CD4-positive, alpha-beta T cell (primary cell): ENCODE results near the gene PHACTR3. TPM values are rescaled to one million over a fixed set of nuclear protein-coding genes. Genes with fewer than 3 reads are reported as not detected.

Experiments used
- ATAC-seq: fragments of 200-7000 bp; cut with Tn5 transposase; one replicate; pipeline ENCODE4 v1.10.0; 2022; ENCODE audit warnings: mild to moderate bottlenecking; ENCODE audit not compliant: poor library complexity
- CTCF ChIA-PET: fragments of 350-600 bp; sonication (Branson Sonifier 250); formaldehyde crosslinking; loops from one replicate; lab custom pipeline; 2021; ENCODE audit warnings: antibody characterized with exemption, inconsistent platforms; lab: Charles Lee
- POLR2A ChIA-PET: fragments of 350-600 bp; sonication (Branson Sonifier 250); formaldehyde crosslinking; loops from one replicate; lab custom pipeline; 2021; ENCODE audit warnings: antibody characterized with exemption, inconsistent platforms; lab: Charles Lee
- DNase-seq, 14 experiments: peaks; one replicate each; pipeline ENCODE4 v3.0.0-alpha.2; 2013 to 2020; ENCODE audit warnings: mixed read lengths in 2 of 14
- H3K27ac ChIP-seq, 2 donors: one replicate each; pipeline versions ENCODE4 v1.5.1 to v1.7.0; 2013; ENCODE audit warnings: low read length in 2 of 2, low read depth in 1 of 2, mild to moderate bottlenecking in 1 of 2
- H3K27me3 ChIP-seq, 2 experiments: 1 replicate in 1 of 2; 2 replicates in 1 of 2; pipeline versions ENCODE4 v1.6.1 to v1.7.0; 2013; ENCODE audit warnings: low read length in 2 of 2, control low read depth in 1 of 2, mild to moderate bottlenecking in 1 of 2, moderate library complexity in 1 of 2; ENCODE audit not compliant: insufficient read depth in 2 of 2, control insufficient read depth in 1 of 2
- H3K36me3 ChIP-seq: one replicate; pipeline ENCODE4 v1.6.1; 2013; ENCODE audit warnings: low read length, control low read depth; ENCODE audit not compliant: insufficient read depth
- H3K4me1 ChIP-seq: one replicate; pipeline ENCODE4 v1.6.1; 2013; ENCODE audit warnings: low read length, control low read depth; ENCODE audit not compliant: insufficient read depth
- H3K4me3 ChIP-seq: one replicate; pipeline ENCODE4 v1.5.1; 2013; ENCODE audit warnings: mild to moderate bottlenecking, low read length, moderate library complexity
- H3K9me3 ChIP-seq, 2 experiments: 1 replicate in 1 of 2; 2 replicates in 1 of 2; pipeline versions ENCODE4 v1.6.1 to v1.7.0; 2013; ENCODE audit warnings: low read length in 2 of 2, mild to moderate bottlenecking in 2 of 2, control low read depth in 1 of 2, moderate library complexity in 1 of 2; ENCODE audit not compliant: control insufficient read depth in 1 of 2, insufficient read depth in 1 of 2
- H3K27ac Mint-ChIP-seq: one replicate; pipeline ENCODE4 v1.8.0; 2020; ENCODE audit warnings: mixed read lengths
- H3K27me3 Mint-ChIP-seq: one replicate; pipeline ENCODE4 v1.8.0; 2021; ENCODE audit warnings: mixed read lengths
- H3K36me3 Mint-ChIP-seq: one replicate; pipeline ENCODE4 v1.8.0; 2021; ENCODE audit warnings: low read depth, mixed read lengths
- H3K4me1 Mint-ChIP-seq: one replicate; pipeline ENCODE4 v1.8.0; 2021; ENCODE audit warnings: low read depth, mixed read lengths
- H3K4me3 Mint-ChIP-seq: one replicate; pipeline ENCODE4 v1.8.0; 2020; ENCODE audit warnings: mild to moderate bottlenecking, mixed read lengths
- H3K9me3 Mint-ChIP-seq: one replicate; pipeline ENCODE4 v1.8.0; 2020; ENCODE audit warnings: mixed read lengths
- CTCF ChIP-seq: fragments of 200-600 bp; IDR thresholded peaks from one replicate; pipeline ENCODE4 v1.8.0; 2022; ENCODE audit warnings: antibody characterized with exemption, mild to moderate bottlenecking
- intact Hi-C, 2 experiments: fragments of 100-400 bp; cut with DNase I in 1 of 2; cut with micrococcal nuclease in 1 of 2; formaldehyde crosslinking; loops; one replicate each; pipeline versions ENCODE4 v1.15.1 to v1.9.0; 2023 to 2025; cut with DNase I, micrococcal nuclease
- total RNA-seq, 174 experiments: library from RNA in 2 of 174; stranded (reverse) in 2 of 174; gene quantifications; one replicate each; pipeline ENCODE4 v1.2.3 and lab custom pipeline; 2021 to 2026

PHACTR3 gene
- total RNA-seq, 2 experiments from 2014 or later = not detected

- Histone ChIP-seq H3K36me3 (no peaks in the 10 kb centered on the region), H3K27ac (no peak overlapping the region), H3K4me3 (no peak overlapping the region), H3K27me3 (no peaks in the 10 kb centered on the region), H3K9me3 (peaks cover 0 to 11% of the 10 kb centered on the region in 2 experiments), H3K4me1 (no peaks in the 10 kb centered on the region)
- no peaks in the 10 kb centered on the region for H3K9me3 Mint-ChIP-seq
- no peak overlapping the region for H3K4me3 Mint-ChIP-seq
- H3K36me3 Mint-ChIP-seq = no peaks in the 10 kb centered on the region
- H3K27me3 Mint-ChIP-seq = peaks cover 14% of the 10 kb centered on the region
- DNase-seq (no peak), ATAC-seq (no peak)
- ChIA-PET CTCF (no interaction called here), POLR2A (no interaction called here)
- no peak overlapping the region for H3K27ac Mint-ChIP-seq
- H3K4me1 Mint-ChIP-seq = no peaks in the 10 kb centered on the region
- TF ChIP-seq CTCF = no peak
- intact Hi-C loops = no loop called here
Measured at GRCh38 chr20:59706400-59706693, 102.0 kb downstream of the PHACTR3 start.

GRCh38 chr20:59708326-59708725 is 104.0 kb downstream of the PHACTR3 start:
- DNase-seq (no peak), ATAC-seq (no peak)
- peaks cover 5 to 11% of the 10 kb centered on the region in 2 experiments for H3K9me3 ChIP-seq
- ChIA-PET CTCF (no interaction called here), POLR2A (no interaction called here)
- no peaks in the 10 kb centered on the region for H3K4me1 ChIP-seq
- H3K27ac ChIP-seq = no peak overlapping the region
- H3K36me3 ChIP-seq = no peaks in the 10 kb centered on the region
- H3K27ac Mint-ChIP-seq = no peak overlapping the region
- H3K4me1 Mint-ChIP-seq = no peaks in the 10 kb centered on the region
- H3K4me3 Mint-ChIP-seq = no peak overlapping the region
- no peak for TF ChIP-seq CTCF
- H3K4me3 ChIP-seq = no peak overlapping the region
- intact Hi-C loops = no loop called here
- peaks cover 9% of the 10 kb centered on the region for H3K9me3 Mint-ChIP-seq
- peaks cover 14% of the 10 kb centered on the region for H3K27me3 Mint-ChIP-seq
- H3K27me3 ChIP-seq = no peaks in the 10 kb centered on the region
- H3K36me3 Mint-ChIP-seq = no peaks in the 10 kb centered on the region

- Mint-ChIP-seq H3K36me3 (no peaks in the 10 kb centered on the region), H3K27ac (no peak overlapping the region), H3K4me3 (no peak overlapping the region), H3K4me1 (no peaks in the 10 kb centered on the region), H3K27me3 (peaks cover 14% of the 10 kb centered on the region), H3K9me3 (peaks cover 13% of the 10 kb centered on the region)
- Histone ChIP-seq H3K27ac (no peak overlapping the region), H3K4me3 (no peak overlapping the region), H3K9me3 (peaks cover 5 to 11% of the 10 kb centered on the region in 2 experiments), H3K27me3 (no peaks in the 10 kb centered on the region), H3K4me1 (no peaks in the 10 kb centered on the region), H3K36me3 (no peaks in the 10 kb centered on the region)
- ATAC-seq = no peak
- POLR2A ChIA-PET = no interaction called here
- intact Hi-C loops = no loop called here
- CTCF ChIA-PET = no interaction called here
- DNase-seq = no peak
- TF ChIP-seq CTCF = no peak
Measured at GRCh38 chr20:59709636-59710035, 105.3 kb downstream of the PHACTR3 start.
